HEK293 (cell line): ENCODE measurements around the gene KCNK3.

ENCODE experiments used
- CTCF ChIA-PET: fragments of 350-600 bp; formaldehyde crosslinking; extraction: SDS; loops from one replicate; lab custom pipeline; 2021; ENCODE audit warnings: antibody characterized with exemption; lab: Yijun Ruan, JAX
- POLR2A ChIA-PET: fragments of 300-600 bp; formaldehyde crosslinking; extraction: SDS; loops from one replicate; lab custom pipeline; 2020; ENCODE audit warnings: antibody characterized with exemption, inconsistent platforms; lab: Yijun Ruan, JAX
- H3K27ac ChIP-seq: fragments of 200-500 bp; sonication (Bioruptor generic); 2 replicates; pipeline ENCODE4 v1.5.1; 2014; ENCODE audit warnings: low read depth, low read length, control low read depth, inconsistent platforms; ENCODE audit errors: extremely low read depth
- H3K36me3 ChIP-seq, 2 experiments: fragments of 200-500 bp in 1 of 2; sonication (Bioruptor generic) in 1 of 2; 1 replicate in 1 of 2; 2 replicates in 1 of 2; pipeline ENCODE4 v1.5.1; 2014 to 2017; ENCODE audit warnings: inconsistent platforms in 2 of 2, low read length in 2 of 2; ENCODE audit not compliant: control insufficient read depth in 2 of 2, insufficient read depth in 1 of 2
- H3K4me1 ChIP-seq: fragments of 200-500 bp; sonication (Bioruptor generic); 2 replicates; pipeline ENCODE4 v1.5.1; 2014; ENCODE audit warnings: mild to moderate bottlenecking, low read length, inconsistent platforms; ENCODE audit not compliant: control insufficient read depth, insufficient read depth
- H3K4me3 ChIP-seq: 2 replicates; pipeline ENCODE4 v1.5.1; 2011; ENCODE audit warnings: low read depth, mild to moderate bottlenecking, control low read depth, low read length, moderate library complexity
- H3K9me3 ChIP-seq: fragments of 200-500 bp; sonication (Bioruptor generic); 2 replicates; pipeline ENCODE4 v1.5.1; 2014; ENCODE audit warnings: low read depth, low read length, inconsistent platforms; ENCODE audit not compliant: control insufficient read depth, insufficient read depth
- EGR2 ChIP-seq: fragments of 450-650 bp; formaldehyde crosslinking; IDR thresholded peaks from 2 replicates; pipeline ENCODE4 v1.5.1; 2016; ENCODE audit warnings: low read depth, missing biosample characterization, missing genetic modification characterization
- HOXA7 ChIP-seq: sonication (generic); formaldehyde crosslinking; IDR thresholded peaks from 2 replicates; pipeline ENCODE4 v1.8.1; 2022; ENCODE audit warnings: missing genetic modification reagents, borderline replicate concordance
- HOXC10 ChIP-seq: sonication (generic); formaldehyde crosslinking; IDR thresholded peaks from 2 replicates; pipeline ENCODE4 v1.8.1; 2023; ENCODE audit warnings: mild to moderate bottlenecking, missing genetic modification reagents
- KLF1 ChIP-seq: fragments of 450-650 bp; formaldehyde crosslinking; IDR thresholded peaks from 2 replicates; pipeline ENCODE4 v1.5.1; 2016; ENCODE audit warnings: missing biosample characterization, missing genetic modification characterization
- KLF8 ChIP-seq: fragments of 450-650 bp; formaldehyde crosslinking; IDR thresholded peaks from 2 replicates; pipeline ENCODE4 v1.5.1; 2016; ENCODE audit warnings: missing biosample characterization, missing genetic modification characterization
- MYNN ChIP-seq: fragments of 450-650 bp; formaldehyde crosslinking; IDR thresholded peaks from 2 replicates; pipeline ENCODE4 v1.5.1; 2016; ENCODE audit warnings: missing biosample characterization, missing genetic modification characterization, borderline replicate concordance
- TCF7L2 ChIP-seq: IDR thresholded peaks from 2 replicates; pipeline ENCODE4 v1.6.1; 2011; ENCODE audit warnings: low read depth, mild to moderate bottlenecking, inconsistent platforms, low read length, moderate library complexity, borderline replicate concordance
- ZBTB17 ChIP-seq: fragments of 450-650 bp; formaldehyde crosslinking; IDR thresholded peaks from 2 replicates; pipeline ENCODE4 v1.5.1; 2016; ENCODE audit warnings: missing biosample characterization, missing genetic modification characterization
- ZBTB48 ChIP-seq: fragments of 450-650 bp; formaldehyde crosslinking; IDR thresholded peaks from 2 replicates; pipeline ENCODE4 v1.5.1; 2016; ENCODE audit warnings: missing biosample characterization, missing genetic modification characterization
- ZFP69B ChIP-seq: fragments of 450-650 bp; formaldehyde crosslinking; IDR thresholded peaks from 2 replicates; pipeline ENCODE4 v1.5.1; 2016; ENCODE audit warnings: missing biosample characterization, missing genetic modification characterization
- ZNF146 ChIP-seq: fragments of 450-650 bp; formaldehyde crosslinking; IDR thresholded peaks from 2 replicates; pipeline ENCODE4 v1.5.1; 2016; ENCODE audit warnings: missing biosample characterization, missing genetic modification characterization
- ZNF184 ChIP-seq: fragments of 450-650 bp; IDR thresholded peaks from 2 replicates; pipeline ENCODE4 v1.5.1; 2018; ENCODE audit warnings: missing biosample characterization, mild to moderate bottlenecking, missing genetic modification characterization
- ZNF214 ChIP-seq: fragments of 450-650 bp; formaldehyde crosslinking; IDR thresholded peaks from 2 replicates; pipeline ENCODE4 v1.5.1; 2017; ENCODE audit warnings: missing biosample characterization, mild to moderate bottlenecking, missing genetic modification characterization, borderline replicate concordance
- ZNF24 ChIP-seq: fragments of 450-650 bp; formaldehyde crosslinking; IDR thresholded peaks from 2 replicates; pipeline ENCODE4 v1.5.1; 2016; ENCODE audit warnings: missing biosample characterization, missing genetic modification characterization
- ZNF274 ChIP-seq, 2 experiments: fragments of 200-500 bp in 1 of 2; fragments of 450-650 bp in 1 of 2; sonication (Bioruptor generic) in 1 of 2; formaldehyde crosslinking in 1 of 2; IDR thresholded peaks; 2 replicates each; pipeline versions ENCODE4 v1.5.1 to v1.6.1; 2014 to 2016; ENCODE audit warnings: borderline replicate concordance in 1 of 2, inconsistent platforms in 1 of 2, low read length in 1 of 2, missing biosample characterization in 1 of 2, missing genetic modification characterization in 1 of 2
- ZNF548 ChIP-seq: fragments of 450-650 bp; formaldehyde crosslinking; IDR thresholded peaks from 2 replicates; pipeline ENCODE4 v1.5.1; 2016; ENCODE audit warnings: missing biosample characterization, missing genetic modification characterization
- ZNF596 ChIP-seq: fragments of 450-650 bp; IDR thresholded peaks from 2 replicates; pipeline ENCODE4 v1.5.0; 2018; ENCODE audit warnings: missing biosample characterization, mild to moderate bottlenecking, missing genetic modification characterization, moderate library complexity
- ZNF664 ChIP-seq: fragments of 450-650 bp; formaldehyde crosslinking; IDR thresholded peaks from 2 replicates; pipeline ENCODE4 v1.5.1; 2016; ENCODE audit warnings: missing biosample characterization, missing genetic modification characterization
- ZNF785 ChIP-seq: fragments of 450-650 bp; formaldehyde crosslinking; IDR thresholded peaks from 2 replicates; pipeline ENCODE4 v1.5.1; 2016; ENCODE audit warnings: missing biosample characterization, missing genetic modification characterization
- ZNF843 ChIP-seq: fragments of 450-650 bp; formaldehyde crosslinking; IDR thresholded peaks from 2 replicates; pipeline ENCODE4 v1.5.1; 2016; ENCODE audit warnings: missing biosample characterization, missing genetic modification characterization
- ZSCAN30 ChIP-seq: fragments of 450-650 bp; IDR thresholded peaks from 2 replicates; pipeline ENCODE4 v1.5.1; 2018; ENCODE audit warnings: missing biosample characterization, mild to moderate bottlenecking, missing genetic modification characterization, moderate library complexity
- TF ChIP-seq, protein P1 (sequence below): fragments of 450-650 bp; formaldehyde crosslinking; IDR thresholded peaks from 2 replicates; pipeline ENCODE4 v1.5.1; 2016; ENCODE audit warnings: missing biosample characterization, missing genetic modification characterization
- TF ChIP-seq, protein P2 (sequence below): fragments of 450-650 bp; formaldehyde crosslinking; IDR thresholded peaks from 2 replicates; pipeline ENCODE4 v1.5.1; 2016; ENCODE audit warnings: missing biosample characterization, missing genetic modification characterization
- TF ChIP-seq, protein P3 (sequence below): fragments of 450-650 bp; formaldehyde crosslinking; IDR thresholded peaks from 2 replicates; pipeline ENCODE4 v1.5.1; 2016; ENCODE audit warnings: missing biosample characterization, missing genetic modification characterization
- TF ChIP-seq, protein P4 (sequence below): fragments of 450-650 bp; formaldehyde crosslinking; IDR thresholded peaks from 2 replicates; pipeline ENCODE4 v1.5.1; 2016; ENCODE audit warnings: missing biosample characterization, missing genetic modification characterization

The KCNK3 gene

DNA sequence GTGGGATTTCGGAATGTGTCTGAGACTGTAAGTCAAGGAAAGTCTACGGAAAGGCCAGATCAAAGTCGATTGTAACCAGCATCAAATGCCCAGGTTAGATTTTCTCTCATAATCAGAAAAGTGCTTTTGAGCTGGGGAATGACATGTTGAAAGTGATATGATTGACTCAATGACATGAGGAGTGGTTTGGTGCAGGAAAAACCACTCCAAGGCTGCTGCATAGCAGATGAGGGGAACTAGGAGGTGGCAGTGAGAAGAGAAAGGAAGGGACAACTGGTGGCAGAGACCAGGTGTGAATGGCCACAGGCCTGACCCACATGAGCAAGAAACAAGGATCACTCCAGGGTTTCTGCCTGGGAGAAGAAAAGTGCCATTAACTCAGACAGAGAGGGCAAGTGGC lies 72.4 kb downstream of the KCNK3 start:
- ChIA-PET CTCF (no interaction called here), POLR2A (interaction anchor here (0.6 to 1.1 kb wide), 3 partner anchors 22 to 1802 kb away, joined by 3 to 5 read pairs (median 3); no protein-coding TSS in a partner anchor)
- Histone ChIP-seq H3K9me3 (no peaks in the 10 kb centered on the region), H3K27ac (peak overlapping the region; percentile 44; the same call in 1 of the 2 replicates), H3K4me3 (peak overlapping the region; percentile 93), H3K4me1 (no peaks in the 10 kb centered on the region), H3K36me3 (peaks cover 0 to 10% of the 10 kb centered on the region in 2 experiments; a peak in 1 of 3 replicates)
- no peak for TF ChIP-seq ZNF24 (tag by site-specific recombination)
- no peak for TF ChIP-seq KLF1 (tag by site-specific recombination)
- TF ChIP-seq TCF7L2, result no peak
- no peak for TF ChIP-seq ZSCAN30 (tag by site-specific recombination)
- no peak for TF ChIP-seq HOXA7 (CRISPR knock-in tag)
- no peak for TF ChIP-seq ZNF596 (tag by site-specific recombination)
- no peak for TF ChIP-seq ZNF664 (tag by site-specific recombination)
- TF ChIP-seq ZNF843 (tag by site-specific recombination), result no peak
- no peak for TF ChIP-seq ZNF785
- no peak for TF ChIP-seq ZNF214 (tag by site-specific recombination)
- TF ChIP-seq ZNF184 (tag by site-specific recombination), result no peak
- TF ChIP-seq EGR2 (tag by site-specific recombination), result no peak
- TF ChIP-seq, protein P1, sequence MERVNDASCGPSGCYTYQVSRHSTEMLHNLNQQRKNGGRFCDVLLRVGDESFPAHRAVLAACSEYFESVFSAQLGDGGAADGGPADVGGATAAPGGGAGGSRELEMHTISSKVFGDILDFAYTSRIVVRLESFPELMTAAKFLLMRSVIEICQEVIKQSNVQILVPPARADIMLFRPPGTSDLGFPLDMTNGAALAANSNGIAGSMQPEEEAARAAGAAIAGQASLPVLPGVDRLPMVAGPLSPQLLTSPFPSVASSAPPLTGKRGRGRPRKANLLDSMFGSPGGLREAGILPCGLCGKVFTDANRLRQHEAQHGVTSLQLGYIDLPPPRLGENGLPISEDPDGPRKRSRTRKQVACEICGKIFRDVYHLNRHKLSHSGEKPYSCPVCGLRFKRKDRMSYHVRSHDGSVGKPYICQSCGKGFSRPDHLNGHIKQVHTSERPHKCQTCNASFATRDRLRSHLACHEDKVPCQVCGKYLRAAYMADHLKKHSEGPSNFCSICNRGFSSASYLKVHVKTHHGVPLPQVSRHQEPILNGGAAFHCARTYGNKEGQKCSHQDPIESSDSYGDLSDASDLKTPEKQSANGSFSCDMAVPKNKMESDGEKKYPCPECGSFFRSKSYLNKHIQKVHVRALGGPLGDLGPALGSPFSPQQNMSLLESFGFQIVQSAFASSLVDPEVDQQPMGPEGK (tag by site-specific recombination), result no peak
- TF ChIP-seq ZNF146 (tag by site-specific recombination), result no peak
- TF ChIP-seq, protein P2, sequence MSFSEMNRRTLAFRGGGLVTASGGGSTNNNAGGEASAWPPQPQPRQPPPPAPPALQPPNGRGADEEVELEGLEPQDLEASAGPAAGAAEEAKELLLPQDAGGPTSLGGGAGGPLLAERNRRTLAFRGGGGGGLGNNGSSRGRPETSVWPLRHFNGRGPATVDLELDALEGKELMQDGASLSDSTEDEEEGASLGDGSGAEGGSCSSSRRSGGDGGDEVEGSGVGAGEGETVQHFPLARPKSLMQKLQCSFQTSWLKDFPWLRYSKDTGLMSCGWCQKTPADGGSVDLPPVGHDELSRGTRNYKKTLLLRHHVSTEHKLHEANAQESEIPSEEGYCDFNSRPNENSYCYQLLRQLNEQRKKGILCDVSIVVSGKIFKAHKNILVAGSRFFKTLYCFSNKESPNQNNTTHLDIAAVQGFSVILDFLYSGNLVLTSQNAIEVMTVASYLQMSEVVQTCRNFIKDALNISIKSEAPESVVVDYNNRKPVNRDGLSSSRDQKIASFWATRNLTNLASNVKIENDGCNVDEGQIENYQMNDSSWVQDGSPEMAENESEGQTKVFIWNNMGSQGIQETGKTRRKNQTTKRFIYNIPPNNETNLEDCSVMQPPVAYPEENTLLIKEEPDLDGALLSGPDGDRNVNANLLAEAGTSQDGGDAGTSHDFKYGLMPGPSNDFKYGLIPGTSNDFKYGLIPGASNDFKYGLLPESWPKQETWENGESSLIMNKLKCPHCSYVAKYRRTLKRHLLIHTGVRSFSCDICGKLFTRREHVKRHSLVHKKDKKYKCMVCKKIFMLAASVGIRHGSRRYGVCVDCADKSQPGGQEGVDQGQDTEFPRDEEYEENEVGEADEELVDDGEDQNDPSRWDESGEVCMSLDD (tag by site-specific recombination), result no peak
- TF ChIP-seq ZBTB17 (tag by site-specific recombination), result no peak

DNA sequence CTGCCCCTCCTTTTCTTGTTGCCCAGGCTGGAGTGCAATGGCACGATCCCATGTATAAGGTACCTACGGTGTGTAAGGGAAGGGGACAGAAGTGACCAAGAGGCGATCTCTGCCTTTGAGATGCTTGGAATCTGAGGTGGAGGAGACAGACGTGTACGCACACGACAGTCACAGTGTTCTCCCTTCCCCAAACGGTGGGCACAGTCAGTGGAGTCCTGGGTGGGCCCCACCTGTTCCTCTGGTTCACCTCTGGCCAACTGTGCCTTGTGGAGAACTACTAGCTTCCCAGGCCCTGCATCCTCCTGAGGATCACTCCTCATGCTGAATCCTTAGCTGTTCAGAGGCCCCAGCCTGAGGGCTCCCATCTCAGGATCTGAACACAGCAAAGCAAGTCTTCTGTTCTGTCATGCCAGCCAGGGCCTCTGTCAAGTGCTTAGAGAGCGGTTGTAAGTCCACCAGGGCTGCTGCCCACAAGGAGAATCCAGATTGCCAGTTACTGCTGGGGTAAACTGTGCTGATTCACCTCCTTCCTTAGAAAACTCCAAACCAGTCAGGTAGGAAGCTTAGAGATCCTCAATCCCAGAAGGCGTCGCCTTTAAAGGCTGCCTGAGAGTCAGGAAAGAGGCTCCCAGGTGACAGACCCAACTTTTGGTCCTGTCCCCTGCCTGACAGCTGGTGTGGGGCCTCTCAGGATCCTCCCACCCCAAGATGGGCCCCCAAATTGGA lies 73.1 kb downstream of the KCNK3 start:
- TF ChIP-seq KLF8 (tag by site-specific recombination) (no peak), ZBTB48 (tag by site-specific recombination) (no peak), ZNF548 (tag by site-specific recombination) (no peak), ZFP69B (tag by site-specific recombination) (peak; percentile 81), ZNF274 (IDR thresholded peaks at IDR 0.05; ENCODE audit: low read length) (no peak), ZNF274 (tag by site-specific recombination; IDR thresholded peaks at IDR 0.05; ENCODE audit: borderline replicate concordance) (no peak), HOXC10 (no peak), MYNN (no peak)
- TF ChIP-seq, protein P3, sequence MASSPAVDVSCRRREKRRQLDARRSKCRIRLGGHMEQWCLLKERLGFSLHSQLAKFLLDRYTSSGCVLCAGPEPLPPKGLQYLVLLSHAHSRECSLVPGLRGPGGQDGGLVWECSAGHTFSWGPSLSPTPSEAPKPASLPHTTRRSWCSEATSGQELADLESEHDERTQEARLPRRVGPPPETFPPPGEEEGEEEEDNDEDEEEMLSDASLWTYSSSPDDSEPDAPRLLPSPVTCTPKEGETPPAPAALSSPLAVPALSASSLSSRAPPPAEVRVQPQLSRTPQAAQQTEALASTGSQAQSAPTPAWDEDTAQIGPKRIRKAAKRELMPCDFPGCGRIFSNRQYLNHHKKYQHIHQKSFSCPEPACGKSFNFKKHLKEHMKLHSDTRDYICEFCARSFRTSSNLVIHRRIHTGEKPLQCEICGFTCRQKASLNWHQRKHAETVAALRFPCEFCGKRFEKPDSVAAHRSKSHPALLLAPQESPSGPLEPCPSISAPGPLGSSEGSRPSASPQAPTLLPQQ (tag by site-specific recombination), result peak; percentile 86
- TF ChIP-seq, protein P4, sequence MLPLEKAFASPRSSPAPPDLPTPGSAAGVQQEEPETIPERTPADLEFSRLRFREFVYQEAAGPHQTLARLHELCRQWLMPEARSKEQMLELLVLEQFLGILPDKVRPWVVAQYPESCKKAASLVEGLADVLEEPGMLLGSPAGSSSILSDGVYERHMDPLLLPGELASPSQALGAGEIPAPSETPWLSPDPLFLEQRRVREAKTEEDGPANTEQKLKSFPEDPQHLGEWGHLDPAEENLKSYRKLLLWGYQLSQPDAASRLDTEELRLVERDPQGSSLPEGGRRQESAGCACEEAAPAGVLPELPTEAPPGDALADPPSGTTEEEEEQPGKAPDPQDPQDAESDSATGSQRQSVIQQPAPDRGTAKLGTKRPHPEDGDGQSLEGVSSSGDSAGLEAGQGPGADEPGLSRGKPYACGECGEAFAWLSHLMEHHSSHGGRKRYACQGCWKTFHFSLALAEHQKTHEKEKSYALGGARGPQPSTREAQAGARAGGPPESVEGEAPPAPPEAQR (tag by site-specific recombination), result no peak
- no peaks in the 10 kb centered on the region; the same call in 1 of the 2 replicates for H3K4me1 ChIP-seq
- ChIA-PET POLR2A (interaction anchor here (0.8 kb wide), 1 partner anchor 273 kb away, joined by 3 read pairs; no protein-coding TSS in a partner anchor), CTCF (interaction anchor here (1.0 kb wide), 1 partner anchor 160 kb away, joined by 3 read pairs; no protein-coding TSS in a partner anchor)
- peak overlapping the region; percentile 93; the same call in 1 of the 2 replicates for H3K4me3 ChIP-seq
- peaks cover 0 to 10% of the 10 kb centered on the region in 2 experiments; a peak in 1 of 3 replicates for H3K36me3 ChIP-seq
- H3K9me3 ChIP-seq, result no peaks in the 10 kb centered on the region
- no peak overlapping the region for H3K27ac ChIP-seq
